GM12874 (cell line): Measurements from ENCODE around the gene CEP104.

Source experiments
- TF ChIP-seq, protein P1 (sequence below): IDR thresholded peaks from 2 replicates; pipeline ENCODE4 v1.5.1; 2011; ENCODE audit warnings: low read depth, mild to moderate bottlenecking, control low read depth, low read length, moderate library complexity; ENCODE audit not compliant: insufficient read depth

Gene CEP104

DNA sequence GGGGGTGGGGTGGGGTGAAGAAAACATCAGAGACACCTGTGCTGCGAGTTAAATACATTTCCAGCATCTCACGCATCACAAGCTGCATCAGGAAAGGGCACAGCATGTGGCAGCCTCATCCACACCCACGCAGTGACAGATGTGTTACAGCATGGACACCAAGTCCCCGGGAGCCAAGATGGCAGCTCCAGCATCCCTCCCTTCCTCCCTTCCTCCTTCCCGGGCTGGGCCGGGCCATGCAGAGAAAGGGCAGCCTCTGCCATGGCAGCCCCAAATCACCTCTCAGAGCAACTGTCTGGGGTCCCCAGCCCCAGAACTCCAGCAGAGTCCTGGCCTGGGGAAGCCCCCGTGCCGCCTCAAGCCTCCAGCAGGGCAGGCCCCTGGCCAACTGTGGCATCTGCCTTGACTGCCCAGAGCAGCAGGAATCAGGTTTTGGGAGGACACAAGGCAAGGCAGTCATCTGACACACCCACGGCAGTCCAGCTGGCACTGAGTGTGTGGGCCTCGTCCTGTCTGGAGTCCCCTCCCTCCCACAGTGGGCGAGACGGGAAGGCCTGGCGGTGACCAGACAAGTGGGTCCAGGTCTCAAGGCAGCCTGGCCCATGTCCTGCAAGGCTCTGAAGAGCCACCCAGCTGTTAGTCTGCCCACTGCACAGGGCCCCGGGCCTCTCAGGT, 78.3 kb downstream of the CEP104 start:
- TF ChIP-seq, protein P1, sequence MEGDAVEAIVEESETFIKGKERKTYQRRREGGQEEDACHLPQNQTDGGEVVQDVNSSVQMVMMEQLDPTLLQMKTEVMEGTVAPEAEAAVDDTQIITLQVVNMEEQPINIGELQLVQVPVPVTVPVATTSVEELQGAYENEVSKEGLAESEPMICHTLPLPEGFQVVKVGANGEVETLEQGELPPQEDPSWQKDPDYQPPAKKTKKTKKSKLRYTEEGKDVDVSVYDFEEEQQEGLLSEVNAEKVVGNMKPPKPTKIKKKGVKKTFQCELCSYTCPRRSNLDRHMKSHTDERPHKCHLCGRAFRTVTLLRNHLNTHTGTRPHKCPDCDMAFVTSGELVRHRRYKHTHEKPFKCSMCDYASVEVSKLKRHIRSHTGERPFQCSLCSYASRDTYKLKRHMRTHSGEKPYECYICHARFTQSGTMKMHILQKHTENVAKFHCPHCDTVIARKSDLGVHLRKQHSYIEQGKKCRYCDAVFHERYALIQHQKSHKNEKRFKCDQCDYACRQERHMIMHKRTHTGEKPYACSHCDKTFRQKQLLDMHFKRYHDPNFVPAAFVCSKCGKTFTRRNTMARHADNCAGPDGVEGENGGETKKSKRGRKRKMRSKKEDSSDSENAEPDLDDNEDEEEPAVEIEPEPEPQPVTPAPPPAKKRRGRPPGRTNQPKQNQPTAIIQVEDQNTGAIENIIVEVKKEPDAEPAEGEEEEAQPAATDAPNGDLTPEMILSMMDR: no peak

DNA sequence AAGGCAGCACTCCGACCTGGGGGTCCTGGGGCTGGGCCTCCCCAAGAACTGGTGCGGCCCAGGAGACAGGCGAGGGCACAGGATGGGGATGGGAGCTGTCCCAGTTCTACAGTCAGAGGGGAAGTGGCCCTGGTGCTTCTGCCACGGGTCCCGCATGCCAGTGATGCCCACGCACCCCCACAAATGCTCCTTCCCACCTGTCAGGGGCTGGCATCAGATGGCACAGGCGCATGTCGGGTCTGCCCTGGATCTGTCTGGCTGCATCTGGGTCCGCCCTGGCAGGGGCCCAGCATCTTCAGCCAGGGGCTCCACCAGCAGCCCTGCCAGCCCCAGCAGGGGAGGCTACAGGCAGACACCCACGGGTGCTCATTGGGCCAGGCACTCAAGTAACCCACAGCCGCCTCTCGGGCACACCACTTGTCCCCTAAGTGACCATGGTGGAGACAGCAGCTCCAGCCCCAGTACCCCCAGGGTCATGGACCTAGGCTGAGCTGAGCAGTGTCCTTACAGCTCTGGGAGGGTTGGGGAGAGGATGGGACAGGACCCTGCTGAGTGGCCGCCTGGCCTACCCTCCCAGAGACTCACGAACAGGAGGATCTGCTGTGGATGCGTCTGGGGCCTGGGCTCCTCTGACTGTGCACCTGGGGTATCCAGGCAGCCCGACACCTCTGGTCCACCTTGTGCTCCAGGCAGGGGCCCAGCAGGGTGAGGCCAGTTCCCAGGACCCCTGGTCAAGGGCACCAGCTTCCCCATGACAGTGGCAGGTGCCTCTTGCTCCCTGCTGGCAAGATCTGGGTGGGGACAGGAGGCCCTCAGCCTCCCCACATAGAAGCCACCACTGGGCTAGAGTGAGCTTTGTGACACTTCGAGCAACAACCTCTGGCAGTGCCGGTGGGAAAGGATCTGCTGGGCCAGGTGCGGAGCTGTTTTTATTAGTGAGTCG, 79.1 kb downstream of the CEP104 start:
- TF ChIP-seq, protein P1: no peak

DNA sequence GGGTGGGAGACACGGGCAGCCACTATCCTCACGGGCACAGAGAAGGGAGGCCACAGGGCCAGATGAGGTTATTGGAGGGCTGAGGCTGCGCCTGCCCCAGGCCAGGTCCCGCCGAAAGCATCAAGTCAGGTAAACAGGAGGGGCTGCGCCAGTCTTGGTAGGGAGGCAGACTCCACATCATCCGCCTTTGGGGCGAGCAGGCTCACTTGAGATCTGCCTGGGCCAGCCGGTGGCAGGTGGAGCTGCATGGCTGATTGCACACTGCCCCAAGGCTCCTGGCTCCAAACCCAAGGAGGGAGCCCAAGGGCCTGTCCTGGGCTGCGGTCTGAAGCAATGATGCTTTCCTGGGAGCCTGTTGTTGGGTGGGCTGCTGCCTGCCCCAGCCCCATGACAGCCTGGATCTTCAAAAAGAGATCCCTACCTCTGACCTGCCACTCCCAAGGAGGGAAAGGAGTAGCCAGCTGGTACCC, 79.9 kb downstream of the CEP104 start:
- TF ChIP-seq, protein P1: no peak

DNA sequence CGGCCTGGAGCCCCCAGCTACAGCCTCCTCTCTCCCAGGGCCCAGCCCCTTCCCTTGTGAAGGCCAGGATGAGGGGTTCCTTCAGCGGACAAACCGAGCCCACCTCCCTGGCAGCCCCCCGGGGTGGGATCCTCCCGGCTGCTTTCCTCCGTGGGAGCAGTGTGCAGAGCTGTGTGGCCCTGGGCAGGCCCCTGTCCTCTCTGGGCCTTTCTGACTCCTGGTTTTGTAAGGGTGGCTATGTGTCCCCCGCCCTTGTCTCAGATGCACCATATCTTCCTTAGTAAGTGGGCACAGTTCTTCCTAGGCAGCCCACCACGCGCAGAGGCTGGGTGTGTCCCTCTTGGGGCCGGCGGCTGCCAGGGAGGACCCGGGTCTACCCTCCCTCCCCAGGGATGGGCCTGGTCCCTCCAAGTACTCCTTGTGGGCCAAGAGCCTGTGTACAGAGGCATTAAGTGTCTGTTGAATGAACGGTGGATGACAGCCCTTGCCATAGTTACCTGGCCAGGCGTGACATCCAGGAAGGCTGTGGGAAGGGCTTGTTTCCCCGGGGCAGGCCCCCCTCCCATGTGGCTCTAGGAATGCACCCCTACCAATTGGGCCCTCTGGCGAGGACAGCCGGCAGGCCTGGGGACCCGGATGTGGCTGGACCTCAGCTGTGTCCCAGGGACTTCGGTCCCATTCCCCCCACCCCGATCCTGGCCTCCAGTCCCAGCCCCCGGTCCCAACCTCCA, 80.6 kb downstream of the CEP104 start:
- TF ChIP-seq, protein P1: no peak

DNA sequence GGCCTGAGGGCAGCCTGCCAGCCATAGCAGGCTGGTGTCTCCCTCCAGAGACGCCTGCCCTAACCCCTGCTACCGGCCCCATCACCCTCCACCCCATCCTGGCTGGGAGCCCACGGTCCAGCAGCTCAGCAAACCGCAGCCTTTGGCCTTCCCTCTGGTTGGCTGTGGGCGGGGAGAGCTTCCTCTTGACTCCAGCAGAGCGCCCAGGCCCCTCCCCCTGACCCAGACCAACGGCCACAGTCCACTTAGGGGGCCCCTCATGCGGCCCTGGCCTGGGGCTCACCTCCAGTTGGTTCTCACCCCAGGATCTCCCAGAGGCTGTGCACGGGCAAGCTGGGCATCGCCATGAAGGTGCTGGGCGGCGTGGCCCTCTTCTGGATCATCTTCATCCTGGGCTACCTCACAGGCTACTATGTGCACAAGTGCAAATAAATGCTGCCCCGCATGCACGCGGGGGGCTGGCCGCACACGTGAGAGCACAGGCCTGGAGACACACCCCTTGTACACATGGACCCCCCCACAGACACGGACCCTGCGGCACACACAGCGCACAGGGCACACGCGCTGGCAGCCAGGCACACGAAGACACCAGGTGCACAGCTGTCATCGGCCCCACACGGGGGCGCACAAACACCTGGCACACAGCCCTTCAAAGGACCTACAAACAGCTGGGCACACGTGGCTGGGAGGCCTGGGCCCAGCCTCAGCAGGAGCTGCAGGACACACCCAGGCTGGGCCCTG, 81.4 kb downstream of the CEP104 start:
- TF ChIP-seq, protein P1: peak; percentile 78

DNA sequence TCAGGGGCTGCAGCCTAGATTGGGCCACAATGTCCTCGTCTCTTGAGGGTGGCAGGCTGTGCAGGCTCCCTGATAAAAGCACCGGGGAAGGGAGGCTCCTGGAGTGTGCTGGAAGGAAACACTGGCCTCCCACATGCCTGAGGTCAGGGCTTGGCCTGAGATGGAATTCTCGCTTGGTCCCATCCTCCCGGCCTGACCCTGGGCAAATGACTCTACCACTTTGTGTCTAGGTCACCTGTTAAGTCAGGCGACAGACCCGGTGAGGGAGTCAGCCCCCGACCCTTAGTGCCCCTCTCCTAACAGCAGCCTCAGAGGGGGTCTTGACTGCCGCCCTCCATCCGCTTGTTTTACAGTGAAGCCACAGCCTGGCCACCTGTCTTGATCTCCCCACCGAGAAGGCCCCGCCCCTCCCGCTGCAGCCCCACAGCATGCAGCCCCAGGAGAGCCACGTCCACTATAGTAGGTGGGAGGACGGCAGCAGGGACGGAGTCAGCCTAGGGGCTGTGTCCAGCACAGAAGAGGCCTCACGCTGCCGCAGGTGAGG, 82.0 kb downstream of the CEP104 start:
- TF ChIP-seq, protein P1: no peak
